Activated CD8-positive, alpha-beta memory T cell treated with anti-CD3 and anti-CD28 coated beads, Interleukin-2, amount 50 U/mL, for 1 hour (primary cell): ENCODE results near the gene MAT2B.

Experiments used
- DNase-seq: peaks from one replicate; pipeline ENCODE4 v3.0.0-alpha.2; 2020; ENCODE audit errors: extremely low read depth

Gene MAT2B

DNA sequence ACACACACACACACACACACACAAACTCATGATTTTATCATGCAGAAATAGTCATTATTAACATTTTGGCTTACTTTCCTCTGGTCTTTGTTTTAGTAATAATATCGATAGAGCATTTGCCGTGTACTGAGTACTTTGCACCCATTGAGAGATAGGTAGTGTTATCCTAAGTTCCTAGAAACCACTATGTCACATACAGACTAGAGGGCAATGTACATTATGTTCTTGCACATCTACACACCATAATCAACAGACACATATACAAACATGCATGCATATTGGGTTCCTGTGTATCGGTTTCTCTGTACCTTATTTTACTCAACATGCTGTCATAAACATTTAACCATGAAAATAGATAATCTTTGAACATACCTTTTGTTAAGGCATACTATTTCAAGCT lies 45.7 kb downstream of the MAT2B start:
- no peak for DNase-seq

DNA sequence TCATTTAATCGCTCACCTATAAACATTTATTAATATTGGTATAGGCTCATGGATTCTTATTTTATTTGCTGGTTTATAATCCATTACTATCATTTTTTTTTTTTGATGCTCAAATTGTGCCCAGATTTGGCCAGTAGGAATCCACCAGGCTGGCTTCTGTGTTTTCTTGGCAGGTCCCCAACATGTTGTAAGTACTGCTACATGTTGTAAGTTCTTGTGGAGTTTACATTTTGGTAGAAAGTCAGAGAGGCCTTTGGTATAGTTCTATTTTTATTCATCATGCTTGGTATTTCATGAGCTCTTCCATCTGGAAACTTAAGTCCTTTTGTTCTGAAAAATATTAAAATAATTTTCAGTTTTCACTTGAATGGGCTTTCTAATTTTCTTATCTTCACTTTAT lies 47.1 kb downstream of the MAT2B start:
- DNase-seq, result no peak

DNA sequence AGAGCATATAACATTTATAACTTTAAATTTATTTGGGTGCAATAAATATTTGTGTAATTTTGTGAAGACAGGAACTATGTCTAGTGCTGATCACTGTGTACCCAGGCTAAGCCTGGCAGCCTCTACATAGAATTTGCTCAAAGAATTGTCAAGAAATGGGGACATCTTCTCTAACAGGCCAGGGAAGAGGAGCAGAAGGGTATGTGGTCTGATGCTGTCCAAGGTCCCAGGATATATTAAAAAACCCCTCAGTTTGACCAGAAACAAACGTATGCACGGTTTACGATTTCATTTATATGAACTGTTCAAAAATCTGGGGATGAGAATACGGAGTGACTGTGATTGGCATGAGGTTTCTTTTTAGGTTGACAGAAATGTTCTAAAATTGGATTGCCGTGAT lies 55.9 kb downstream of the MAT2B start:
- no peak for DNase-seq

GRCh38 chr5:163562071-163562470 lies 56.7 kb downstream of the MAT2B start:
- no peak for DNase-seq

- DNase-seq, result no peak
These were observed 57.7 kb downstream of the MAT2B start for GRCh38 chr5:163563112-163563511.

- DNase-seq, result no peak
These were observed 58.5 kb downstream of the MAT2B start for GRCh38 chr5:163563880-163564279.

- peak; percentile 7 for DNase-seq
These were observed 59.0 kb downstream of the MAT2B start for GRCh38 chr5:163564321-163564938.

- DNase-seq, result no peak
These were observed 60.1 kb downstream of the MAT2B start for GRCh38 chr5:163565492-163565891.

GRCh38 chr5:163565931-163566608 lies 60.7 kb downstream of the MAT2B start:
- no peak for DNase-seq

DNA sequence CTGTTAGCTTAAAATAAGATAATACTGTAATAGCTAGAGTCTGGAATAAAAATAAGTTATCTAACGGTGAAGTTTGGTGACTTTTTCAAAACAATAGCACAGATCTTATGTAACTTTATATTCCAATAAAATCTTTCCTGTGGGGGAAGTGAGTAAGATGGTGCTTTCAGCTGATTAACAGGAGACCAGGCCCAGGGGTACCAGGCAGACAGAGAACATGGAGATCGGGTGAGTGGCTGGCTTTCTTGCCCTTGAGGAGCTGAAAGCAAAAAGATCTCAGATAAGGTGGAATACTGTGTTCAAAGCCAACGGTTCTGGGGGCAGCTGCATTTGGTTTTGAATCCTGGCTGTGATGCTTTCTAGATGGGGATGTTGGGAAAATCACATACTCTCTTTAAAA lies 61.3 kb downstream of the MAT2B start:
- no peak for DNase-seq

- DNase-seq, result no peak
These were observed 62.4 kb downstream of the MAT2B start for GRCh38 chr5:163567811-163568210.
